Measurements from ENCODE around the gene STON2. TPM values are rescaled to one million over a fixed set of nuclear protein-coding genes. Genes with fewer than 3 reads are reported as not detected.

STON2 gene
- total and polyA plus RNA-seq, 2 of the 8 experiments (the other 6 are each of a cell fraction or from before 2014, with no cell fraction given): 8.9 to 50.0 TPM

DNA sequence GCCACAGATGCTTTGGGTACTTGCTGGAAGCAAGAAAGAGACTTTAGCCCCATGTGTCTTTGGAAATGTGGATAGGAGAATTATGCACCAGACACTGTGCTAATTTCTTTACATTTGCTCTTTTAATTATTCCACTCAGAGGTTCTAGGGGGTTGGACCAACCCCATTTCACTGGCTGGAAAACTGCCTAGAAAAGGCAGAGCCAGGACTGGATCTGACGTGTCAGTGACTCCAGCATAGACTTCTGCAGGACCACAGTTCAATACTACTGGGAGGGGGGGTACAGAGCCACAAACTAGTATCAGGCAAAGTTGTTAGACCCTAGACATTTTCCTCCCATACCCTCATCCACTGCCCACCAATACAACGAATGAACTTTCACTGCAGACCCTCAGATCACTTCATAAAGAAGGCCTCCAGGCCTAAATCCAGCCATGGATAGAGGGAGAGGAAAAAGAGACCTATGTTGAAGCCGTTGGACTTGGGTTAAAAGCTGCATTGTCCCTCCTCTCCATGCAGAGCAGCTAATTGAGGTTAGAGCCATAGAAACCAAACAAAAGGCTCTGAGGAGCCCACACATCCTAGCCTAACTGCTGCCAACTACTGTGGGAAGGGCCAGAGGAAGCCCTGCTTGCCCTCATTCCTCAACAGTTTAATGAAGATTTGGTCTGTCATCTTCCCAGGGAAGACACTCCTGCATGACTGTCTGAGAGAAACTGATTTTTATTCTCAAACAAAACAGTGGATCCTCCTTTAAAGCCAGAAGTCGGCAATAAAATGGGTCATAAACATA lies 68.7 kb downstream of the STON2 start:
- Histone ChIP-seq H3K4me1 (replicated peaks in 1 of 4; ENCODE audit: control insufficient read depth in 3 of 4, insufficient read depth in 4 of 4, low read length in 3 of 4) (0 out of 7 replicates have a peak, but pooled peaks cover 0 to 3% (median 0%) of the 10 kb centered on the region in 4 experiments), H2AK5ac (ENCODE audit: low read depth, low read length) (no peak overlapping the region), H3K18ac (ENCODE audit: extremely low read depth, low read length) (no peak overlapping the region), H3K56ac (replicated peaks; ENCODE audit: insufficient read length, low read depth, low read length) (no peak overlapping the region), H3K14ac (ENCODE audit: insufficient read length) (no peak overlapping the region), H2BK12ac (ENCODE audit: low read depth, low read length) (no peak overlapping the region), H3K4me2 (ENCODE audit: insufficient read depth in 1 of 2, low read depth in 2 of 2, low read length in 2 of 2) (no peak overlapping the region), H3K79me2 (ENCODE audit: control insufficient read depth in 1 of 2, insufficient read depth in 2 of 2, low read length in 2 of 2) (no peaks in the 10 kb centered on the region), H3K4ac (replicated peaks; ENCODE audit: insufficient read length, low read depth, low read length) (no peak overlapping the region), H3K27me3 (replicated peaks in 1 of 4; ENCODE audit: control insufficient read depth in 3 of 4, extremely low read depth in 1 of 4, insufficient read depth in 3 of 4, low read length in 3 of 4) (no peaks in the 10 kb centered on the region; a peak in 1 of 7 replicates), H3K9ac (replicated peaks in 1 of 4; ENCODE audit: extremely low read depth in 1 of 4, low read depth in 3 of 4, low read length in 3 of 4) (no peak overlapping the region), H2AFZ (ENCODE audit: low read length) (no peak overlapping the region), H2BK20ac (ENCODE audit: low read length) (no peak overlapping the region), H3K9me3 (ENCODE audit: insufficient read depth in 2 of 2, low read depth in 1 of 2, low read length in 1 of 2) (no peaks in the 10 kb centered on the region), H2BK120ac (replicated peaks; ENCODE audit: low read depth, low read length) (no peak overlapping the region), H4K20me1 (replicated peaks in 1 of 2; ENCODE audit: control insufficient read depth in 1 of 2, insufficient read depth in 2 of 2, low read length in 2 of 2) (no peaks in the 10 kb centered on the region), H3K27ac (ENCODE audit: low read depth, low read length) (no peak overlapping the region), H3K23me2 (ENCODE audit: low read depth, low read length) (no peaks in the 10 kb centered on the region), H2BK15ac (ENCODE audit: low read length) (no peak overlapping the region), H4K5ac (ENCODE audit: insufficient read length, low read depth, low read length) (no peak overlapping the region), H4K91ac (replicated peaks; ENCODE audit: insufficient read length, low read length) (no peak overlapping the region), H2BK5ac (ENCODE audit: low read depth, low read length) (no peak overlapping the region), H3K79me1 (ENCODE audit: low read depth, low read length) (no peaks in the 10 kb centered on the region; the same call in 1 of the 2 replicates), H3K36me3 (ENCODE audit: control insufficient read depth in 2 of 4, insufficient read depth in 4 of 4, low read length in 3 of 4) (no peaks in the 10 kb centered on the region), H3K4me3 (ENCODE audit: extremely low read depth in 1 of 4, insufficient read depth in 2 of 4, low read depth in 3 of 4, low read length in 4 of 4) (no peak overlapping the region), H3K23ac (ENCODE audit: insufficient read length) (no peak overlapping the region), H4K8ac (ENCODE audit: extremely low read depth, insufficient read depth, low read length) (no peak overlapping the region)
- no peak for FAIRE-seq
- no peak for DNase-seq (ENCODE audit: low read depth in 1 of 2, low spot score in 2 of 2)
- POLR2A ChIA-PET (ENCODE audit: partially characterized antibody): no interaction called here
- WGBS, 2 experiments (ENCODE audit: extremely low coverage in 1 of 2, insufficient coverage in 1 of 2, insufficient read length in 1 of 2, insufficient replicate concordance in 2 of 2, low coverage in 1 of 2, low lambda C conversion rate in 2 of 2, missing lambda C conversion rate in 1 of 2): 71% methylated on average over 4 of the region's 4 CpGs; no CpG with 5 or more reads in 1 of the 2 experiments
- CTCF ChIA-PET (ENCODE audit: partially characterized antibody): interaction anchor here (1.0 to 1.7 kb wide), 4 partner anchors 29 to 121 kb away, joined by 3 to 6 read pairs (median 4); no protein-coding TSS in a partner anchor

Measured in H1 (cell line).